HepG2 (cell line): ENCODE measurements around the gene PRXL2A. TPM values are rescaled to one million over a fixed set of nuclear protein-coding genes. Genes with fewer than 3 reads are reported as not detected.

Experiments
- ATAC-seq: fragments of 200-7000 bp; cut with Tn5 transposase; 3 replicates; pipeline ENCODE4 v1.9.1; 2020; ENCODE audit warnings: mild to moderate bottlenecking, moderate library complexity
- BruUV-seq: library from RNA; stranded (reverse); fragments of 400-500 nt; replicated peaks from 2 replicates; lab custom pipeline; 2021; lab: Mats Ljungman, UMichigan
- CTCF ChIA-PET: fragments of 300-600 bp; formaldehyde crosslinking; extraction: SDS; loops from one replicate; lab custom pipeline; 2021; ENCODE audit warnings: low total read pairs, inconsistent platforms, low intra/inter-chr PET ratio; lab: Yijun Ruan, JAX
- POLR2A ChIA-PET: fragments of 350-600 bp; sonication (Branson Sonifier 250); formaldehyde crosslinking; loops from one replicate; lab custom pipeline; 2020; ENCODE audit warnings: antibody characterized with exemption, inconsistent platforms; lab: Yijun Ruan, JAX
- DNase-seq: peaks from one replicate; pipeline ENCODE4 v3.0.0-alpha.2; 2015; ENCODE audit warnings: low spot score
- FAIRE-seq: peaks from 3 replicates; lab custom pipeline; 2011; peaks lifted over from hg19 to GRCh38; lab: Jason Lieb, UNC
- H2AFZ ChIP-seq: one replicate; pipeline ENCODE4 v1.6.1; 2011; ENCODE audit warnings: low read length, inconsistent platforms
- H3K27ac ChIP-seq: fragments of 300-600 bp; 3 replicates; pipeline ENCODE4 v1.8.0; 2011; ENCODE audit warnings: mixed run types, mild to moderate bottlenecking, mixed read lengths, low read length, inconsistent platforms; ENCODE audit not compliant: insufficient read depth; ENCODE audit errors: extremely low read length
- H3K27me3 ChIP-seq, 2 experiments: fragments of 200-600 bp in 1 of 2; 2 replicates in 1 of 2; 3 replicates in 1 of 2; pipeline versions ENCODE4 v1.6.0 to v1.8.0; 2011; ENCODE audit warnings: low read length in 2 of 2, mild to moderate bottlenecking in 2 of 2, moderate library complexity in 2 of 2, inconsistent platforms in 1 of 2; ENCODE audit not compliant: insufficient read depth in 2 of 2, control insufficient read depth in 1 of 2
- H3K36me3 ChIP-seq, 2 experiments: fragments of 200-600 bp in 1 of 2; replicated peaks in 1 of 2; 2 replicates in 1 of 2; 3 replicates in 1 of 2; pipeline versions ENCODE4 v1.5.1 to v1.8.0; 2011; ENCODE audit warnings: low read length in 2 of 2, inconsistent platforms in 1 of 2; ENCODE audit not compliant: insufficient read depth in 2 of 2, control insufficient read depth in 1 of 2
- H3K4me1 ChIP-seq: 2 replicates; pipeline ENCODE4 v1.5.1; 2012; ENCODE audit warnings: low read length, inconsistent platforms; ENCODE audit not compliant: insufficient read depth
- H3K4me2 ChIP-seq: 2 replicates; pipeline ENCODE4 v1.6.0; 2011; ENCODE audit warnings: low read depth, low read length, inconsistent platforms
- H3K4me3 ChIP-seq, 3 experiments: fragments of 200-600 bp in 1 of 3; sonication (generic), shearing (Covaris generic) in 1 of 3; replicated peaks in 1 of 3; 2 replicates each; pipeline ENCODE4 v1.5.1; 2011 to 2016; ENCODE audit warnings: low read length in 3 of 3, inconsistent platforms in 2 of 3, low read depth in 2 of 3, mild to moderate bottlenecking in 2 of 3, control low read depth in 1 of 3, mixed read lengths in 1 of 3; ENCODE audit not compliant: insufficient read depth in 1 of 3
- H3K79me2 ChIP-seq: one replicate; pipeline ENCODE4 v1.6.1; 2011; ENCODE audit warnings: low read length, inconsistent platforms; ENCODE audit not compliant: insufficient read depth
- H3K9ac ChIP-seq: 2 replicates; pipeline ENCODE4 v1.6.0; 2011; ENCODE audit warnings: mild to moderate bottlenecking, low read depth, low read length, inconsistent platforms; ENCODE audit not compliant: insufficient read depth
- H3K9me3 ChIP-seq: 2 replicates; pipeline ENCODE4 v1.5.1; 2012; ENCODE audit warnings: mild to moderate bottlenecking, low read length
- H4K20me1 ChIP-seq: 2 replicates; pipeline ENCODE4 v1.6.0; 2011; ENCODE audit warnings: inconsistent platforms, mild to moderate bottlenecking, low read length, moderate library complexity; ENCODE audit not compliant: insufficient read depth
- KLF15 ChIP-seq: sonication (generic); formaldehyde crosslinking; IDR thresholded peaks from 2 replicates; pipeline ENCODE4 v1.8.1; 2023; ENCODE audit warnings: borderline replicate concordance, mild to moderate bottlenecking, inconsistent platforms, missing genetic modification reagents, mixed read lengths
- ZNF510 ChIP-seq: sonication (generic); formaldehyde crosslinking; IDR thresholded peaks from 2 replicates; pipeline ENCODE4 v1.4.0; 2020; ENCODE audit warnings: low read depth, mild to moderate bottlenecking, missing genetic modification reagents
- ZNF563 ChIP-seq: sonication (generic); formaldehyde crosslinking; IDR thresholded peaks from 2 replicates; pipeline ENCODE4 v1.8.0; 2022; ENCODE audit warnings: mild to moderate bottlenecking, moderate library complexity, missing genetic modification reagents
- WGBS: methylation state at CpG from one replicate; pipeline ENCODE4 v1.1.6; 2017; ENCODE audit warnings: low lambda C conversion rate; 5-methylcytosine and 5-hydroxymethylcytosine counted together
- in situ Hi-C: cut with HindIII; loops from 2 replicates; pipeline ENCODE4 v1.10.0; 2017; ENCODE audit warnings: low pct_unique_long_range_greater_than_20kb; ENCODE audit not compliant: extremely low pct_ligation_motif_present
- intact Hi-C: fragments of 100-400 bp; cut with micrococcal nuclease; formaldehyde crosslinking; loops from one replicate; pipeline ENCODE4 v1.10.0; 2022; ENCODE audit not compliant: unreplicated experiment
- polyA plus RNA-seq, 8 experiments: library from polyadenylated mRNA; depleted of rRNA in 3 of 8; stranded (reverse) in 7 of 8; unstranded in 1 of 8; fragments of >200 nt; fragmentation: Illumina TruSeq in 4 of 8; extraction: Trizol in 4 of 8; gene quantifications; 2 replicates each; pipeline versions ENCODE4 v1.2.1 to v1.2.3, GENCODE V29; 2011 to 2016; ENCODE audit warnings: low read depth in 4 of 8, missing spikeins in 1 of 8, mixed read lengths in 1 of 8; ENCODE audit not compliant: insufficient read depth in 1 of 8
- total RNA-seq, 5 experiments: library from RNA; depleted of rRNA; stranded (reverse); fragments of >200 nt; fragmentation: Illumina TruSeq; extraction: Trizol; gene quantifications; 2 replicates each; pipeline ENCODE4 v1.2.3, GENCODE V29; 2016; ENCODE audit warnings: low read depth in 1 of 5
- TF ChIP-seq, protein P1 (sequence below): sonication (generic); formaldehyde crosslinking; IDR thresholded peaks from 2 replicates; pipeline ENCODE4 v1.5.1; 2020; ENCODE audit warnings: mild to moderate bottlenecking, missing genetic modification reagents
- TF ChIP-seq, protein P2 (sequence below): sonication (generic); formaldehyde crosslinking; IDR thresholded peaks from 2 replicates; pipeline ENCODE4 v1.4.0; 2020; ENCODE audit warnings: mild to moderate bottlenecking, missing genetic modification reagents

PRXL2A gene
- total and polyA plus RNA-seq, 2 of the 13 experiments (the other 11 are each of a cell fraction or from before 2014, with no cell fraction given) = 43.9 to 79.9 TPM

DNA sequence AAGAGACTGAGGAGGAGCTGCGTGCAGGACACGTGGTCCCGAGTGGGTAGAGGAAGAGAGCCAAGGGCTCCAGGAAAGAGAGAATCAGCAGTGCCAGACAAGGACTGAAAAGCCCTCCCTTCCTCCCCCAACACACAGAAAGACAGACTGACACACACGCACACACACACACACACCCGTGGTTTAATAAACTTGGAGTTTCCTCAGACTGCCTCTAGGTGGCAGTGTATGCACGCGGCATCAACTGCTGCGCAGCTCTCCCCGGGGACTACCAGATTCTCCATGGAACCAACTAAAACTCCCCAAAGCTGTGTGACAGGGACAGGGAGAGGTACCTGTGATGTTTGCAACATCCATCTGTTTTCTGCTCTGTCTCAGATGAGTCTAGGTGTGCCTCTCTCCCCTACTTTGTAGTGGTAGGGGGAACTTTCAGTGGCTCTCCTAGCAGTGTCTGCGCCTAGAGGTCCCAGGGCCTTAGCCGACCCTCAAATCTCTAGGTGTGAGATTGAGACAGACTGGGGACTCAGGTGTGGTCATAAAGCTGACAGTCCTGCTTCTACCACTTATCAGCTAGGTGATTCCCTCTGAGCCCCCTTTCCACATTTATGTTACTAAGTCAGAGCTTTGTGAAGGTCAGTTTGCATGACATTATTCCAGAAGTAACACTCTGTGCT, 36.4 kb downstream of the PRXL2A start (continued):
- TF ChIP-seq, protein P1, sequence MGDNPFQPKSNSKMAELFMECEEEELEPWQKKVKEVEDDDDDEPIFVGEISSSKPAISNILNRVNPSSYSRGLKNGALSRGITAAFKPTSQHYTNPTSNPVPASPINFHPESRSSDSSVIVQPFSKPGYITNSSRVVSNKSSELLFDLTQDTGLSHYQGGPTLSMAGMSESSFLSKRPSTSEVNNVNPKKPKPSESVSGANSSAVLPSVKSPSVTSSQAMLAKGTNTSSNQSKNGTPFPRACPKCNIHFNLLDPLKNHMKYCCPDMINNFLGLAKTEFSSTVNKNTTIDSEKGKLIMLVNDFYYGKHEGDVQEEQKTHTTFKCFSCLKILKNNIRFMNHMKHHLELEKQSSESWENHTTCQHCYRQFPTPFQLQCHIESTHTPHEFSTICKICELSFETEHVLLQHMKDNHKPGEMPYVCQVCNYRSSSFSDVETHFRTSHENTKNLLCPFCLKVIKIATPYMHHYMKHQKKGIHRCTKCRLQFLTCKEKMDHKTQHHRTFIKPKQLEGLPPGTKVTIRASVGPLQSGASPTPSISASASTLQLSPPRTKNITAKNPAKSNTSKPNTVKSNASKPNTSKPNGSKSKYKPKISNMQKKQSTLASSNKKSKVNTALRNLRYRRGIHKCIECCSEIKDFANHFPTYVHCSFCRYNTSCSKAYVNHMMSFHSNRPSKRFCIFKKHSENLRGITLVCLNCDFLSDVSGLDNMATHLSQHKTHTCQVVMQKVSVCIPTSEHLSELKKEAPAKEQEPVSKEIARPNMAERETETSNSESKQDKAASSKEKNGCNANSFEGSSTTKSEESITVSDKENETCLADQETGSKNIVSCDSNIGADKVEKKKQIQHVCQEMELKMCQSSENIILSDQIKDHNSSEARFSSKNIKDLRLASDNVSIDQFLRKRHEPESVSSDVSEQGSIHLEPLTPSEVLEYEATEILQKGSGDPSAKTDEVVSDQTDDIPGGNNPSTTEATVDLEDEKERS = no peak
- TF ChIP-seq, all 625 proteins: peak for 12

GRCh38 chr10:80447436-80448190, 39.3 kb downstream of the PRXL2A start:
- ChIA-PET CTCF (no interaction called here), POLR2A (interaction anchor here (1.1 kb wide), 1 partner anchor 40 kb away, joined by 3 read pairs; the partner anchor contains the start of gene PRXL2A)
- FAIRE-seq (no peak), DNase-seq (no peak), ATAC-seq (no peak)
- H3K36me3 ChIP-seq = no peaks in the 10 kb centered on the region
- no peak overlapping the region for H3K27ac ChIP-seq
- H3K4me3 ChIP-seq = no peak overlapping the region
- intact Hi-C loops (loop anchor here (10.0 kb wide), 1 partner anchor 477 kb away; no protein-coding TSS in a partner anchor), in situ Hi-C loops (no loop called here)
- H2AFZ ChIP-seq = no peak overlapping the region
- no peak overlapping the region for H3K4me2 ChIP-seq
- peaks cover 67% of the 10 kb centered on the region for H3K4me1 ChIP-seq
- H3K9me3 ChIP-seq = no peaks in the 10 kb centered on the region
- WGBS = 52% methylated on average over 7 of the region's 7 CpGs
- TF ChIP-seq ZNF563 (CRISPR knock-in tag) (no peak), KLF15 (CRISPR knock-in tag) (no peak), ZNF510 (no peak)
- TF ChIP-seq, protein P2, sequence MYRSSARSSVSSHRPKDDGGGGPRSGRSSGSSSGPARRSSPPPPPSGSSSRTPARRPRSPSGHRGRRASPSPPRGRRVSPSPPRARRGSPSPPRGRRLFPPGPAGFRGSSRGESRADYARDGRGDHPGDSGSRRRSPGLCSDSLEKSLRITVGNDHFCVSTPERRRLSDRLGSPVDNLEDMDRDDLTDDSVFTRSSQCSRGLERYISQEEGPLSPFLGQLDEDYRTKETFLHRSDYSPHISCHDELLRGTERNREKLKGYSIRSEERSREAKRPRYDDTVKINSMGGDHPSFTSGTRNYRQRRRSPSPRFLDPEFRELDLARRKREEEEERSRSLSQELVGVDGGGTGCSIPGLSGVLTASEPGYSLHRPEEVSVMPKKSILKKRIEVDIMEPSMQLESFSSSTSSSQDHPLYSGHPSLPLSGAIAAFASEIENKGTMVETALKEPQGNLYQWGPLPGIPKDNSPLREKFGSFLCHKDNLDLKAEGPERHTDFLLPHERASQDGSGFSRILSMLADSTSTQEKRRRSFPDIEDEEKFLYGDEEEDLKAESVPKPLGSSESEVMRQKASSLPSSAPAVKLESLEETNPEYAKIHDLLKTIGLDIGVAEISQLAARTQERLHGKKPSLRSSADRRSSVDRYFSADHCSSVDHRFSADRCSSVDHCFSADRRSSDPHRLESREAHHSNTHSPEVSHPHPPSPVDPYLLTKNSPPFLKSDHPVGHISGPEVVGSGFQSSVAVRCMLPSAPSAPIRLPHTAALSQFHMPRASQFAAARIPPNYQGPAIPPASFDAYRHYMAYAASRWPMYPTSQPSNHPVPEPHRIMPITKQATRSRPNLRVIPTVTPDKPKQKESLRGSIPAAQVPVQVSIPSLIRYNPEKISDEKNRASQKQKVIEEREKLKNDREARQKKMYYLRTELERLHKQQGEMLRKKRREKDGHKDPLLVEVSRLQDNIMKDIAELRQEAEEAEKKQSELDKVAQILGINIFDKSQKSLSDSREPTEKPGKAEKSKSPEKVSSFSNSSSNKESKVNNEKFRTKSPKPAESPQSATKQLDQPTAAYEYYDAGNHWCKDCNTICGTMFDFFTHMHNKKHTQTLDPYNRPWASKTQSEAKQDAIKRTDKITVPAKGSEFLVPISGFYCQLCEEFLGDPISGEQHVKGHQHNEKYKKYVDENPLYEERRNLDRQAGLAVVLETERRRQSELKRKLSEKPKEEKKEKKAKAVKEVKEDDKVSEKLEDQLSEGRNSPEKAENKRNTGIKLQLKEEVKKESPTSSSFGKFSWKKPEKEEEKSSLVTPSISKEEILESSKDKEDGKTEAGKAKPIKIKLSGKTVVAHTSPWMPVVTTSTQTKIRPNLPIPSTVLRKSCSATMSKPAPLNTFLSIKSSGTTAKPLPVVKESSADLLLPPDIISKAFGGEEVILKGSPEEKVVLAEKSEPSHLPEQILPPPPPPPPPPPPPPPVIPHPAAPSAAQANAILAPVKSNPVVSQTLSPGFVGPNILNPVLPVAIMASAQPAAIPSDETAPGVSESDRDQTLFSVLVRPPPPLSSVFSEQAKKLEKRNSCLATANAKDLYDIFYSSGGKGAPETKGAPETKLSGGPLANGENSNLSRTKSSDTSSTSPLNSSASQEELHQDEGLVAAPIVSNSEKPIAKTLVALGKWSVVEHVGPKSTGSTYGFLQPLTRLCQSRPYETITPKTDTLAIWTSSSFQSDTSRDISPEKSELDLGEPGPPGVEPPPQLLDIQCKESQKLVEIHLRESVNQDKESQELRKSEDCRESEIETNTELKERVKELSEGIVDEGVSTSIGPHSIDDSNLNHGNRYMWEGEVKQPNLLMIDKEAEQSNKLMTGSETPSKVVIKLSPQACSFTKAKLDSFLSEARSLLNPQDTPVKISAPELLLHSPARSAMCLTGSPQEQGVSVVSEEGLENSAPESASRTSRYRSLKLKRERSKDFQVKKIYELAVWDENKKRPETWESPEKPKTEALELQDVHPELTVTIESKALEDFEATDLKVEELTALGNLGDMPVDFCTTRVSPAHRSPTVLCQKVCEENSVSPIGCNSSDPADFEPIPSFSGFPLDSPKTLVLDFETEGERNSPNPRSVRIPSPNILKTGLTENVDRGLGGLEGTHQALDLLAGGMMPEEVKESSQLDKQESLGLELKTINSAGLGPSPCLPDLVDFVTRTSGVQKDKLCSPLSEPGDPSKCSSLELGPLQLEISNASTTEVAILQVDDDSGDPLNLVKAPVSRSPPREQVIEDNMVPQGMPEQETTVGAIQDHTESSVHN = no peak
- H3K9ac ChIP-seq = no peak overlapping the region
- H4K20me1 ChIP-seq = no peaks in the 10 kb centered on the region
- H3K27me3 ChIP-seq = no peaks in the 10 kb centered on the region
- no peaks in the 10 kb centered on the region for H3K79me2 ChIP-seq
- no TSS peak for BruUV-seq
